HG02970 (cell line): Measurements from ENCODE around the gene KIAA1755.

ENCODE experiments used
- ATAC-seq: cut with Tn5 transposase; IDR thresholded peaks from one replicate; pipeline ENCODE4 v1.9.1; 2021; ENCODE audit warnings: mild to moderate bottlenecking, moderate library complexity, moderate number of reproducible peaks; ENCODE audit not compliant: unreplicated experiment, low FRiP score

Gene KIAA1755

GRCh38 chr20:38260378-38261053, at the start of gene KIAA1755:
TSS of gene KIAA1755 (minus strand) at chr20:38260735. CDS start at chr20:38260500, 235 bp downstream.
- ATAC-seq = no peak

DNA sequence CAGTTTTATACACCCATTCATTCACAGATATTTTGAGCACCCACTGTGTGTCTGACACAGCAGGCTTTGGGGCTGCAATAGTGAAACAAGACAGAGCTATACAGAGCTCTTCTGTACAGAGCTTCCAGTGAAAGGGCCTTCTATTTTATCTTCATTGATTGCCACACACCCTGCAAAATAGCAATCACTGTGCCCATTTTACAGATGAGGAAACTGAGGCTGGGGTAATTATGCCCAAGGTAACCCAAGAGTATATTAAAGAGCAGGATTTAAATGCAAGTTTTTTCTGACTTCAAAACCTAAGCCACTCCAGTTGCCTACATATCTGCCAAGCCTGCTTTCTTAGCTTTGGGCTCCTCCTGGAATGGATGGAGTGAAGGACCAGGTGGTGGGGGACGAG, 47.9 kb upstream of the KIAA1755 start:
- ATAC-seq = no peak

- ATAC-seq = no peak
Measured at GRCh38 chr20:38308047-38308438, 47.5 kb upstream of the KIAA1755 start.

DNA sequence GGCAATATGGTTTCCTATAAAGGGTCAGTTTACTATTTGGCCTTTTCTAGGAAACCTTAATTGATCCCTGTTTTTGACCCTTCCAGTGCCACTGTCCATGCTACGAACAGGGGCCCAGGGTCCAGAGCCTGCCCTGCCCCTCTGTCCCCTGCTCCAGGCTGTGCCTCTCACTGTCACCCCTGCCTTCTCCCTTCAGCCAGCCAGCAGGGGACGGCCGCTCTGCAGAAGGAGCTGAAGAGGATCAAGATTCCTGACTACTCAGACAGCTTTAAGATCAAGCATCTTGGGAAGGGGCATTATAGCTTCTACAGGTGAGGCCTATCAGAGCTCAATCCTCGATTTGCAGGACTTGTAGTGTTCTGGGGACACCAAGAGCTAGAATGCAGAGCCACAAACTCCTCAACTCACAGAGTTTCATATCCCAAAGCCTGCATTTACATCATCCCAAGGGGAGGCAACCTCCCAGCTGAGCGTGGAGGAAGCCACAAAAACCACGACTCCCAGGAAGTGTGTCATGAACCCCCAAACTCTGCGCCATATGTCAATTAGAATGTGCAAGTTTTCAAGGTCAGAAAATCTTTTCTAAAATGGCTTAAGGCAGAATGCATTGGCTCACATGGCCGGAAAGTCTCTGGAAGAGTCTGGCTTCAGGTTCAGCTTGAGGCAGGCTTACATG, 47.0 kb upstream of the KIAA1755 start:
- ATAC-seq = no peak

- no peak for ATAC-seq
Measured at GRCh38 chr20:38306379-38306778, 45.8 kb upstream of the KIAA1755 start.

DNA sequence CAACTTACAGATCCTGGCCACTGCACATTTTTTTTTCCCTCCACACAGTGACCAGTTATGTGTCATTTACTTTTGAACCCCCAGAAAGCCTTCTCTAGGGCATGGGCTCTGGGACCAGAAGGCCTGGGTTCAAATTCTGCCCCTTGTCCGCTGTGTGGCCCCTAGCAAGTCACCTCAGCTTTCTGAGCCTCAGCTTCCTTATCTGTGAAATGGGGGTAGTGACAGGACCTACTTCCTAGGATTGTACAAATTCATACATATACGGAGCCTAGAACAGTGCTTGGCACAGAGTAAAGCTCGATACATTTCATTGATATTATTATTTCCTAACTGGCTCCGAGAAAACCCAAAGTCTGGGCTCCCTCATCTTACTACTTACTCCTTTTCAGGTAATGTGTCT, 45.0 kb upstream of the KIAA1755 start:
- ATAC-seq = no peak

- ATAC-seq = no peak
Measured at GRCh38 chr20:38304845-38305447, 44.4 kb upstream of the KIAA1755 start.

DNA sequence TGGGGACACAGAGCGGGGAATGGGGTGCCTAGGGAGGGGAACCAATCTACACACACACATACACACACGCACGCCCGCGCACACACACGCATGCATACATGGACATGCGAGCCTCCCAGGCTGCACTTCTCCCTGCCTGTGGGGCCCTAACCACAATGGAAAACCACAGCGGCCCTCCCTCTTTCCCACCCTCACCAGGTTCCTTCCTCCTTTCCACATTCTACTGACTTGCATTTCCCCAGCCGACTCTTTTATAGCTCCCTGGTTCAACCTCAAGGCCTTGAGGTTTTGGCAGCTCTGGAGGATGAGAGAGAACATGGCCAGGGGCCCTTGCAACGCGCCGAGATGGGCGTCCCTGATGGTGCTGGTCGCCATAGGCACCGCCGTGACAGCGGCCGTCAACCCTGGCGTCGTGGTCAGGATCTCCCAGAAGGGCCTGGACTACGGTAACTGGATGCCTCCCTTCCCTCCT, 43.4 kb upstream of the KIAA1755 start, which contains the start of gene BPI:
TSS of gene BPI (plus strand) at position 249 of the 472 bp plus-strand sequence. CDS start at position 317, 68 bp downstream.
- ATAC-seq = no peak

DNA sequence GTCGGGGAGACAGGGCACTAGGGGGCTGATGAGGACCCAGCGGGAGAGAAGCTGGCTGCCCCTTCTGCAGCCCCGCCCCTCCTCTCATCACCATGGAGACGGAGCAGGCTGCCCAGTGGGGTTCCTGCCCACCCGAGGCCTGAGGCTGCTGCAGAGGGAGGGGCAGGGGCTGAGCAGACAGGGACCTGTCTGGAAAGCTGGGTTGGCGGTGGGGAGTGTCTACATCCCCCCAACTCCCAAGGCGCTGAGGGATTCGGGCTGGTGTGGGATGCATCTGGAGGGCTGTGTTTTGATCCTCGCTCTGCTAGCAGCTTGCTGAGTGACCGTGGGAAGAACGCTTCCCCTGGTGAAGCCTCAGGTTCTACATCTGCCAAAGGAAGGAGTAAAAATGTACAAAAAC, 42.3 kb upstream of the KIAA1755 start:
- ATAC-seq = no peak

- no peak for ATAC-seq
Measured at GRCh38 chr20:38301309-38301708, 40.8 kb upstream of the KIAA1755 start.

GRCh38 chr20:38300438-38300837, 39.9 kb upstream of the KIAA1755 start:
- no peak for ATAC-seq

- no peak for ATAC-seq
Measured at GRCh38 chr20:38299963-38300362, 39.4 kb upstream of the KIAA1755 start.

DNA sequence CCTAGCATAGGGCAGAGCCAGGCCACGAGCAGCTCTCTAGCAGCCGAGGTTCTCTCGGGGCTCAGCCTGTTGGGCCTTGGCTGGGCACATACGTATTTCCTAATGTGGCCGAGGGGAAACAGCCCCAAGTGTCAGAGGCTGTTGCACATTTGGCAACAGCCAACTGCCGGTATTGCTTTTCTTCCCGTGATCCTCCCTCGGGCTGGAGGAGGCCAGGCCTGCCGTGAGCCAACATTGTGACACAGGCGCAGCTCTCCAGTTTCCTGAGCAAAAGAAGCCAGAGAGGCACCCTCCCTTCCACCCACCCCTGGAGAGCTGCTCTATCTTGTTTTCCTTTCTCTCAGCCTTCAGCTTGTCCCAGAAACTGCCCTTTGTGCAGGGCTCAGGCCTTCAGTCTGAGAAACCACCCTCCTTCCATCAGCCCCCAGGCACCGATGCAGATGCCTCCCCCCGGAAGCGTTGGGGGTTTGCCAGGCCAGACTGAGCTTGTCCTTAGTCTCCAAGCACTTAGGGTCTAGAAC, 38.3 kb upstream of the KIAA1755 start:
- no peak for ATAC-seq

DNA sequence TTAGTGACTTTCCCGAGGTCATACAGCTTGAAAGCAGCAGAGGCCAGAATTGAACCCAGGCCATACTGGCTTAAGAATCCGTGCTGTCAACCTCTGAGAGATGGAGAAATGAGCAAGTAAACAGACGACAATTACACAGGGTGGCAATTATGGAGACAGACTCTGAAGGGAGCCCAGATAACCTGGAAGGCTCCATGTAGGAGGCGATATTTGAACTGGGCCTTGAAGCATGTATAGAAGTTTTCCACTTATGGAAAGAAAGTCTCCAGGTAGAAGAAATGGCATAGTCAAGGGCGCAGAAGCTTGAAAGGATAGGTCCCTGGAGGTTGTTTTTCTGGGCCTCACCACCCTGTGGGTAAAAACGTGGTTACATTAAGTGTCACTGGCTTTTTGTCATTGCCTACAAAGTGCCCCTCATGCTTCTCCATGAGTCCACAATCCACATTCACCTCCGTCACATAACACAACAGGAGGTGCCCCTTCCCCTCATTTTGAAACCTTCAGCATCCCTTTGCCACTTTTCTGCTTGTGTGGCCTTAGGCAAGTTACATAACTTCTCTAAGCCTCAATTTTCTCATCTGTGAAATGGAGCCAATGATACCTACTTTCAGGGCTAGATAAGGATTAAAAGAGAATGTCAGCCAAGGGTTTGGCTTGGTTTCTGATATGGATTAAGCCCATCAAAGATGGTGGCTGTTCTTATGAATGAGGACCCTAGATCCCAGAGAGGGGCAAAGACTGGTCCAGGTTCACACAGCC, 37.6 kb upstream of the KIAA1755 start:
- no peak for ATAC-seq

- ATAC-seq = no peak
Measured at GRCh38 chr20:38296433-38296832, 35.9 kb upstream of the KIAA1755 start.

- ATAC-seq = no peak
Measured at GRCh38 chr20:38295811-38296210, 35.3 kb upstream of the KIAA1755 start.

GRCh38 chr20:38294076-38294591, 33.6 kb upstream of the KIAA1755 start:
- ATAC-seq = no peak

DNA sequence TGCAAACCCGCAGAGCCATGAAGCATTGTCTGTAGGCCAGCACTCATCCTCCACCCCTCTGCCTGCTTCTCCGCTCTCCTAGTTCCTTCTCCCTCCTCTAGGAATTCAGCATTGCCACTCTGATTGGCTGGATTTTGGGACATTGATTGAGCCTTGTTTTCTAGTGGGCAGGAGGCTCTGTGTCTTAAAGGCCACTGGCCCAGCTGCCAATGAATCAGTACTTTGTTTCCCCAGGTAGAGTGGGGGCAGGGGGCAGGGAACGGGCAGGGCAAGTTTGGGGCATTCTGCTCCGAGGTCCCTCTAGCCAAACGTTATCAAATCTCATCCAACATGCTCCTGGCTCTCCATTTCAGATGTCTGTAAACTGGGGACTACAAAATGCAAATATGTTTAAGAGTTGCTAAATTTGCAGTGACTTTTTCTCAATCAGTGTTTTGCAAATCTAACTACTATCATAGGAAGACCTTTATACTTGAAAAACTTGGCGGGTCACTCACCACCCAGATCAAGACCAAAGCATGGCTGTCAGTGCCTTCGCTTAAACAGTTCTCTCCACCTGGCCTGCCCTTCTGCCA, 33.0 kb upstream of the KIAA1755 start:
- ATAC-seq = no peak

DNA sequence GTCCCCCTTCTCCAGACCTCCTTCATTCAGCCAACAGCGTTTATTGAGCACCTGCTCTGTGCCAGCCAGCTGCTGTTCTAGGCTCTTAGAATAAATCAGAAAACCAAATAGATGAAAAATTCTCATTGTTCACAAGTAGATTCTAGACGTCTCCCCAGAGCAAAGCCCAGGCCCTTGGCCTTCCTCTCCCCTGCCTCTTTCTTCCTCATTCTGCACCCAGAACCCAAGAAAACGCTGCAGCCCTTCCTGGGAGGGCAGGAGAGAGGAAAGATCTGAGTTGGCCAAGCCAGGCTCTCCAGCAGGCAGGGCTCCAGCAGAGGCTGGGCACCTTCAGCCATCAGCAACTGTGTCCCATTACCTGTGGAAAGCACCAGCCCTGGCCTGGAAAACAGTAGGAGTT, 31.4 kb upstream of the KIAA1755 start:
- ATAC-seq = no peak
